Measurements from ENCODE around the gene SLC26A8.

Gene SLC26A8

DNA sequence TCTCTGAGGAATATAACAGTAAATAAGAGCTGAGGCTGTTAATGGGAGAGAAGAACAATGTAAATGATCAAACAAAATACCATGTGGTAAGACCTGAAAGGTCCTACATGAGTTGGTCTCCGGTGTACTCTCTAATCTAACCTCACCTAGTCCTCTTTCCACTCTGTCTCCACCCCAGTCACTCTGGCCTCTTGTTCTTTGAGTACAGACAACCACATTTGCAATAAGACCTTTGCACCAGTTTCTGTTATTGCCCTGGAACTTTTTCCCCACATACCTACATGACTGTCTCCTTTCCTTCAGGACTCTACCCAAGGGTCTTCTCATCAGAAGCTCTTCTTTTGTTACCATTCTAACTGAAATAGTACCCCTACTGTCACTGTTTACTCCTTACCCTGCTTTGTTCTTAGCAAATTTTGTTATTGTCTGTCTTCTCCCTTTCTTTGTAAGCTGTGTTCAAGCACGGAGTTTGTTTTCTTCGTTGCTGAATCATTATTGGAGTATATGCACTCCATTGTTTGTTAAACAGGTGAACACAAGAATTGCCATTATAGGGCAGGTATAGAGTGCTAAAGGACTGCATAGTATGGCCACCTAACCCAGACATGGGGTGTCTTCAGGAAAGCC, 40.4 kb upstream of the SLC26A8 start:
- TF ChIP-seq, protein P1, sequence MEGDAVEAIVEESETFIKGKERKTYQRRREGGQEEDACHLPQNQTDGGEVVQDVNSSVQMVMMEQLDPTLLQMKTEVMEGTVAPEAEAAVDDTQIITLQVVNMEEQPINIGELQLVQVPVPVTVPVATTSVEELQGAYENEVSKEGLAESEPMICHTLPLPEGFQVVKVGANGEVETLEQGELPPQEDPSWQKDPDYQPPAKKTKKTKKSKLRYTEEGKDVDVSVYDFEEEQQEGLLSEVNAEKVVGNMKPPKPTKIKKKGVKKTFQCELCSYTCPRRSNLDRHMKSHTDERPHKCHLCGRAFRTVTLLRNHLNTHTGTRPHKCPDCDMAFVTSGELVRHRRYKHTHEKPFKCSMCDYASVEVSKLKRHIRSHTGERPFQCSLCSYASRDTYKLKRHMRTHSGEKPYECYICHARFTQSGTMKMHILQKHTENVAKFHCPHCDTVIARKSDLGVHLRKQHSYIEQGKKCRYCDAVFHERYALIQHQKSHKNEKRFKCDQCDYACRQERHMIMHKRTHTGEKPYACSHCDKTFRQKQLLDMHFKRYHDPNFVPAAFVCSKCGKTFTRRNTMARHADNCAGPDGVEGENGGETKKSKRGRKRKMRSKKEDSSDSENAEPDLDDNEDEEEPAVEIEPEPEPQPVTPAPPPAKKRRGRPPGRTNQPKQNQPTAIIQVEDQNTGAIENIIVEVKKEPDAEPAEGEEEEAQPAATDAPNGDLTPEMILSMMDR (IDR thresholded peaks at IDR 0.05; ENCODE audit: low read depth, low read length): no peak
- no peak overlapping the region for H3K4me3 ChIP-seq (ENCODE audit: low read depth, low read length)
- in situ Hi-C loops (cut with HindIII; ENCODE audit: low sequenced_read_pairs): no loop called here
- no peak for DNase-seq (ENCODE audit: low read depth, low spot score)

DNA sequence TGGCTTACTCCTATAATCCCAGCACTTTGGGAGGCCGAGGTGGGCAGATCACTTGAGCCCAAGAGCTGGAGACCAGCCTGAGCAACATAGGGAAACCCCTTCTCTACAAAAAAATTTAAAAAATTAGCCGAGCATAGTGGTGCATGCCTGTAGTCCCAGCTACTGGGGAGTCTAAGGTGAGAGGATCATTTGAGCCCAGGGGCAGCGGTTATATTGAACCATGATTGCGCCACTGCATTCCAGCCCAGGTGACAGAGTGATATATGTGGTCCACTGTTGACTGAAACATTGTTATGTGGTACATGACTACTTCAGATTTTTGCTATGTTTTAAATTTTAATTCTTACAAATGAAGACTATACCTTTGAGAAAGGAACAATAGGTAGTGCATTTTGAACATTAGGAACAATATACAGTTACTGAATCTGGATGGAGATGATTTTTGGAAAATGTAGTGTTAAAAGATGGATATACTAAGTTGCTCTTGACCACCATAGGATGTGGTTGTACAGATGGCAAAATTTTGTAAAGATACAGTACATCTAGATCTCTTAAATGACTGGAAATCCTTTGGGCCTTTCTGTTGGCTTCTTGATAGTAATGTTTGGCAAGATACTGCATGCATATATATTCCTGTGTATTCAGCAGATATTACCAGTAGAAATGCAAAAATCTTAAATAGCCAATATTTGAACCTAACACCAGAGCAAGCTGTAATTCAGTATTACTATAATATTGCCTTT, 39.0 kb upstream of the SLC26A8 start:
- no peak for DNase-seq (ENCODE audit: low read depth, low spot score)
- in situ Hi-C loops (cut with HindIII; ENCODE audit: low sequenced_read_pairs): no loop called here
- TF ChIP-seq, protein P1 (IDR thresholded peaks at IDR 0.05; ENCODE audit: low read depth, low read length): no peak
- no peak overlapping the region for H3K4me3 ChIP-seq (ENCODE audit: low read depth, low read length)

DNA sequence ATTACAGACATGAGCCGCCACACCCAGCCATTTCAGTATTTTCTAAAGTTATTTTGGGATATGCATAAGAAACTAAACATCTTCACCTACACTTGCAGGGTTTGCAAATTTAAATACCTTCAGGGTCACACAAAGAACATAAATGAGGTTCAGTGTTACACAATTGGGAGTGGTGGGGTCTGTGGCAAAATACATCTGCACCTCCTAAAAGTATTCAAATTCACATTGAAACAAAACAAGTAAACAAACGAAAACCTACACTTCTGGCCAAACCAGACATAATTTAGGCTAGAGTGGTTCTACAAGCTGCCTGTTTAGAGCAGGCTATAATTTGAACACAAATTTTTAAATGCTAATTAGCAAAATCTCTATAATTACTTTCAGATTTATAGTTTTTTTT, 37.8 kb upstream of the SLC26A8 start:
- H3K4me3 ChIP-seq (ENCODE audit: low read depth, low read length): no peak overlapping the region
- TF ChIP-seq, protein P1 (IDR thresholded peaks at IDR 0.05; ENCODE audit: low read depth, low read length): no peak
- in situ Hi-C loops (cut with HindIII; ENCODE audit: low sequenced_read_pairs): no loop called here
- no peak for DNase-seq (ENCODE audit: low read depth, low spot score)

DNA sequence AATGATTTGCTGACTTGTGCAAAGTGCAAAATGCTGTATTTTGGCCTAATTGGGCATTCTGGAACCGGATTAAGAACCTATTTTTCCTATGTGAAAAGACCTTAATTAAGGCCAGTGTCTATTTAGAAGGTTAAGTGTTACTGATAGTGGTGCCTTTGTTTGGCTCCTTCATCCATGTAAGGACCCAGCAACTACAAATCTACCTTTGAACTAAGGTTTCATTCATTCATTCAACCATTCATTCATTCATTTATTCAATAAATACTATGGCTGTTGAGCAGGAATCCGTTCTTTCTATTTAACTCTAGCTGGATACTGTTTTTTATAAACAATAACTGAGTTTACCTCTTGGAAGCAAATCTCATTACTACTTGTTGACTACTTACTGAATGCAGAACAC, 36.8 kb upstream of the SLC26A8 start:
- DNase-seq (ENCODE audit: low read depth, low spot score): no peak
- in situ Hi-C loops (cut with HindIII; ENCODE audit: low sequenced_read_pairs): no loop called here
- TF ChIP-seq, protein P1 (IDR thresholded peaks at IDR 0.05; ENCODE audit: low read depth, low read length): no peak
- no peak overlapping the region for H3K4me3 ChIP-seq (ENCODE audit: low read depth, low read length)

DNA sequence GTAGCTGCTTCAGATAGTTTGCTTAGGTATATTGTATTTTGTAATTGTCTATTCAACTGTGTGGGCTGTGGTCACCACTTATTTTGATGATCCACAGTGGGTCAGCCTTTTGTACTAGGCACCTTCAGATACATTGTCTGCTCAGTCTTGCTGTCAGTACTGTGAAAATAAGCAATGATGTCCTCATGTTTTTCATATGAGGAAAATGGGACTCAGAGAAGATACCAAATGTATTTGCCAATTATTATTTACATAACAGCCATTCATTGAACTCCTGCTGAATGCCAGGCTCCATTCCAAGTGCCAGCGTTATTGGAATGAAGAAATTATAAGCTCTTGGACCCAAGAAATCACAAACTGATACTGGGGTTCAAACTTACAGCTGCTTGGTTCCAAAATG, 31.7 kb upstream of the SLC26A8 start:
- H3K4me3 ChIP-seq (ENCODE audit: low read depth, low read length): no peak overlapping the region
- no peak for DNase-seq (ENCODE audit: low read depth, low spot score)
- in situ Hi-C loops (cut with HindIII; ENCODE audit: low sequenced_read_pairs): no loop called here
- TF ChIP-seq, protein P1 (IDR thresholded peaks at IDR 0.05; ENCODE audit: low read depth, low read length): no peak

DNA sequence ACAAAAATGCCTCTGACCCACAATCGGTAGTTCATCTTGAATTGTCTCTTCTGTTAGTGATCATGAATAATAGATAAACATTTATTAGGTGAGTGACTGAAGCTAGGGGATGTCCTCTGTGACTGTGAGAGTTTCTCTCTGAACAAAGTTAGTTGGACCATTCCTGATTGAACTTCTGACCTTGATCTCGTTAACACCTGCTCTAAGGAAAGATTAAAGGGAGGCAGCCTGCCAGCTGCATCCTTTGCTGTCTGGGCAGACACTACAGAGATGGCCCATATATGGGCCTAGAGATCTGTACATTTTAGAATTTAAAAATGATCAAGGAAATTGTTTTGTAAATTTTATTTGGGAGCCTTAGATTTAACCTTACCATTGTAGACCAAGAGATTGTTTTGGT, 30.5 kb upstream of the SLC26A8 start:
- H3K4me3 ChIP-seq (ENCODE audit: low read depth, low read length): no peak overlapping the region
- DNase-seq (ENCODE audit: low read depth, low spot score): no peak
- TF ChIP-seq, protein P1 (IDR thresholded peaks at IDR 0.05; ENCODE audit: low read depth, low read length): no peak
- in situ Hi-C loops (cut with HindIII; ENCODE audit: low sequenced_read_pairs): no loop called here
